Measurements from ENCODE around the gene CLBA1. TPM values are rescaled to one million over a fixed set of nuclear protein-coding genes. Genes with fewer than 3 reads are reported as not detected.

CLBA1 gene
- total RNA-seq, 1 donor from 2014 or later, result 17.3 TPM

- no peak for DNase-seq (ENCODE audit: low spot score)
These were observed 19.8 kb downstream of the CLBA1 start for GRCh38 chr14:105005329-105005928.

DNA sequence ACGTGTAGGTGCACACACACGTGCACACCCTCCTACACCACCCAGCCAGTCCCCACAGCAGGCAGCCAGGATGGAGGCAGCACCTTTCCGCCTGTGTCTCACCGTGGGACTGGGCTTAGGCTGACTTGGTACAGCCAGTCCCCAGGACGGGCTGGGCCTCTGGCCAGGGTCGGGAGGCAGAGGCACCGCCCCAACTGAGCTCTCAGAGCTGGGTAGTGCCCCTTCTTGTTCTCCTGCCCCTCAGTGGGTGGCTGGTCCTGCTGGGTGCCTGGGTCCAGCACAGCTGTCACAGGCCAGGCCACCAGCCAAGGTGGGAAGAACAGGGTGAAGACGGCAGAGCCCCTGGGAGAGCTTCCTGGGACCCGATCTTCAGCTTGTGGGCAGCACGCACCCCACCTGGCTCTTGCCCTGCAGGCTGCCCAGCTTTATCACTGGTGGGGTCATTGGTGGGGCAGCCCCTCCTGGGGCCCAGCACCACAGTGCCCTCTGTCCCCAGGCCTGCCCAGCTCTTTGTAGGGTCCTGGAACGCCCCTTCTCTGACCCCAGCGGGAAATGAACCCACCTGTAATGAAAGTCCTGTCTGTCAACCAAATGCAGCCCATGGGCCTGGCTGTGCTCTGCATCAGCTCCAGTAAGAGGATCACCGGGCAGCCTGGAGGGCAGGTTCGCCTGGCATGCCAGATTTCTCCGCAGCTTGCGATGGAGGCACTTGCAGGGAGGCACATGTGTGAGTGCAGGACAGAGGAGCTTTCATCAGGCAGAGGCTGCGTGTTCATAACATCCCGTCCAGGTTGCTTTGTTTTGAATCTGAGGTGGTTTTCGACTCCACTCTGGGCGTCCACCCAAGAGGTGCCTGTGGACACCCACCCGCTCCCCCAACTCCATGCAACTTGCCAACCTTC is 20.6 kb downstream of the CLBA1 start:
- DNase-seq (ENCODE audit: low spot score), result no peak

GRCh38 chr14:105006831-105007592 is 21.4 kb downstream of the CLBA1 start:
- no peak for DNase-seq (ENCODE audit: low spot score)

- DNase-seq (ENCODE audit: low spot score), result no peak
These were observed 22.1 kb downstream of the CLBA1 start for GRCh38 chr14:105007593-105008264.

GRCh38 chr14:105010106-105010505 is 24.5 kb downstream of the CLBA1 start:
- DNase-seq (ENCODE audit: low spot score), result no peak

- peak; percentile 53 for DNase-seq (ENCODE audit: low spot score)
These were observed 25.3 kb downstream of the CLBA1 start for GRCh38 chr14:105010891-105011291.

DNA sequence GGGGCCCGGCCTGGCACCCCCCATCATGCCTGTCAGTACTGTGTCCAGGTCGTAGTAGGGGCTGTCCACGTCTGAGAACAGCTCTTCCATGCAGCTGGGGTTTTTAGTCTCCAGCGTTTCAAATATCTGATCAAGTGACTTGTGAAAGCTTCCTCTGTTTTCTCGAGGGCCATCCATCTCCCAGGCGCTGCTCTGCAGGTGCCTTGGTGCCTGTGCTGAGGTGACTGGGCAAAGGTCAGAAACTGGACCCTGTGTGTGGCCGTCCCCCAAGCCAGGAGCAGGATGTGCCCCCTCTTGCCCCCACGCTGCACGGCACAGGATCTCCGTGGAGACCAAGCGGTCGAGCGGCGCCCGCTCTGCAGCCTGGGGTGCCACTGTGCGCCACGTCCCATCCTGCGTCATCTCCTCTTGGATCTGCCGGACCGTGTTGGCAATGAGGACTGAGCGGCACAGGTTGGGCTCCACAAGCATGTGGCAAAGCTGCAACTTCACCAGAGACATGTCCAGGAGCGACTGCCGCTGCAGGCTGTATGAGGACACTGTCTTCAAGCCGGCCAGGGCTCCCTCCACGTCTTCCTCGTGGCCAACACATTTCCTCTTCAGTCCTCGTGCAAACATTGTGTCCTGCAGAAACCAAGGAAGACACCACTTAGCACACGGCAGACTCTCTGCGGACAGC is 25.9 kb downstream of the CLBA1 start:
- no peak for DNase-seq (ENCODE audit: low spot score)

- no peak for DNase-seq (ENCODE audit: low spot score)
These were observed 26.8 kb downstream of the CLBA1 start for GRCh38 chr14:105012171-105012985.

DNA sequence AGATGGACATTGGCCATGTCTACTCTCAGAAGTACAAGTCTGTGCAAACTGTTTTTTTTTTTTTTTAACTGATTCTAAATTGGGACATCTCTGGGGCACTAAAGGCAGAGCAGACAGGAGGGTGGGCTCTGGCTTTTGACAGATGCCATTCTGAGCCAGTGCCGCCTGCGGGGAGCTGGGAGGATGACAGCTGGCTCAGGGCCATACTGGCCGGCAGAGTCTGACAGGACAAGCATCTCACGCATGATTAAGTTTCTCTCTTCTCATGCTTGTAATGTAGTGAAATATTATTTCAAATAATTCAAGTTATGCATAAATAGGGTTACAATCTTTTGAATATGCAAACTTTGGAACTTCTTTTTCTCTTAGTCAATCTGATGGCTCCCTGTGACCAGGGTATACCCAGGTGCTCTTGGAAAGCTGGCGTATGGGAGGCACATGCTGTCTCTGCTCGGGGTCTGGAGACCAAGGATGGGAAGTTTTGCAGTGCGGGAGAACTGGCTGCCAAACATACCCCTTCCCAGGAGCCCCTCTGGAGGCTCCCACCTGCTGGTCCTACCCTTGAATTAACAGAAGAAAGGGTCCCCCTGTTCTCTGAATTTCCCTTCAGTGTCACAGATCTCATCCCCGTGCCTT is 27.7 kb downstream of the CLBA1 start:
- no peak for DNase-seq (ENCODE audit: low spot score)

GRCh38 chr14:105014032-105014431 is 28.4 kb downstream of the CLBA1 start:
- no peak for DNase-seq (ENCODE audit: low spot score)

- no peak for DNase-seq (ENCODE audit: low spot score)
These were observed 29.0 kb downstream of the CLBA1 start for GRCh38 chr14:105014631-105015030.

DNA sequence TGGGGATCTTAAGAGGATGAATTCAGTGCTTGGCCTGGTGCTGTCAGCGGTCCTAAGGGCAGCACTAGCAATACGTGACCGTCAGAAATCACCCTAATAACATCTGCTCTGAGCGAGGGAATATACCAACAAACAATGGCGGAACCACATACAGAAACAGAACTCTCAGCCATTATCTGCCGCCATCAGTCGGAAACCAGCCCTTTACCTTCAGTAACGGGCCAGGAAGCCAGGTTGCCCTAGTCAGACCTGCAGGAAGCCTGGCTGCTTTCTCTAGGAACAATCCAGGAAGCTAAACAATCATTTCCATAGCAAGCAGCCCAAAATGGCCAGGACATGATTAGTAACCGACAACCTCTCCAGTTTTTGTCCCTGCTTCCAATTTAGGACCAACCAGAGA is 29.7 kb downstream of the CLBA1 start:
- DNase-seq (ENCODE audit: low spot score), result no peak

DNA sequence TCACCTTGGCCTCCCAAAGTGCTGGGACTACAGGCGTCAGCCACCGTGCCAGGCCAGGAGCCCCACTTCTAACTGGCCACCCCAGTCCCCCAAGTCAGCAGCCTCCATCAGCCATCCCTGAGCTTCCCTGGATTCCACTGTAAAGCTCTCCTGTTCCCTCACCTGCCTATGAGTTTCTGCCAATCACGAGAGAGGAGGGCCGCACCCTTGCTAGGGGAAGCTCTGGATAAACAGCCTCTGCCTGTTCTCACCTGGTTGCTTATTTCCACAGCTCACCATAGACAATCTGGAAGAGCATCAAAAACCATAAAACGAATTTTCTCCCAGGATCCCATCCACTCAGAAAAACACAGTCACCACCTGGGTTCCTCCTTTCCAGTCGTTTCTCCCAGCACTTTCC is 30.3 kb downstream of the CLBA1 start:
- no peak for DNase-seq (ENCODE audit: low spot score)

GRCh38 chr14:105018414-105018813 is 32.8 kb downstream of the CLBA1 start:
- no peak for DNase-seq (ENCODE audit: low spot score)

- no peak for DNase-seq (ENCODE audit: low spot score)
These were observed 34.5 kb downstream of the CLBA1 start for GRCh38 chr14:105019861-105020814.

GRCh38 chr14:105020815-105021655 is 35.4 kb downstream of the CLBA1 start, which contains the start of gene CDCA4:
CDCA4 (minus strand) TSS chr14:105021083; CDS start chr14:105011929, 9,154 bp downstream.
- DNase-seq (ENCODE audit: low spot score), result peak; percentile 98

DNA sequence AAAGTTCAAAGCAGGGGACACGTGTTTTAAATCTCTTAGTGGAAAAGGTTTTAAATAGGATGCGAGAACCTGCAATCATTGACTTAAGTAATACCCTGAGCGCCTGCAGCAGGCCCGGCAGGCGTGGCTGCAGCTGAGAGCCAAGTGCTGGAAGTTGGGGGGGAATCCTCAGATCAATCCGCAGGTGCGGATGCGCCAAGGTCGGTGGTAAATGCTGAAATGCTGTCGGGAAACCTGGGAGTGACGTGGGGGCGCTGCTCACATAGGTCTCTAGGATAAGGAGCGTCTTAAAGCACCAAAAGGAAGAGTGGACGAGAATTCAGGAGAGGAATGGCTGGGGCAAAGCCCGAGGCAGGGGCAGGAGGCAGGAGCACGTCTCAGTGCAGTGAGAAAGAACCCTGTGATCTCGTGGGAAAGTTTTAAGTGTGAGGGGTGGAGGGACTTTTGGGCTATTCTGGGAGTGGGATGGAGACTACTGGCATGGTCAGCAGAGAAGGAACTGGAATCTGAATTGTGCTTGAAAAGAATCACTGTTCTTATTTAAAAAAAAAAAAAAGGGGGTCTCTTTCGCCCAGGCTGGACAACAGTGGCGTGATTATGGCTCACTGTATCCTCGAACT is 36.2 kb downstream of the CLBA1 start:
- peak; percentile 36 for DNase-seq (ENCODE audit: low spot score)
